SK-N-SH (cell line): ENCODE results near the gene KLK3. TPM values are rescaled to one million over a fixed set of nuclear protein-coding genes. Genes with fewer than 3 reads are reported as not detected.

Source experiments
- CTCF ChIA-PET: fragments of 300-600, 350-600 bp; formaldehyde crosslinking; extraction: SDS; loops from one replicate; lab custom pipeline; 2021; lab: Yijun Ruan, JAX
- POLR2A ChIA-PET: fragments of 350-600 bp; sonication (Branson Sonifier 250); formaldehyde crosslinking; extraction: SDS; loops from one replicate; lab custom pipeline; 2020; ENCODE audit warnings: antibody characterized with exemption, inconsistent platforms; lab: Yijun Ruan, JAX
- DNase-seq: peaks from one replicate; pipeline ENCODE4 v3.0.0; 2012
- H2AFZ ChIP-seq: fragments of 200-600 bp; sonication (generic); 2 replicates; pipeline ENCODE4 v1.8.1; 2016; ENCODE audit warnings: antibody characterized with exemption, mild to moderate bottlenecking, low read depth
- H3F3A ChIP-seq: fragments of 200-600 bp; sonication (generic); replicated peaks from 2 replicates; pipeline ENCODE3; 2016; ENCODE audit warnings: antibody characterized with exemption, mild to moderate bottlenecking; ENCODE audit not compliant: insufficient read depth
- H3K27ac ChIP-seq, 2 experiments: fragments of 200-500 bp in 1 of 2; fragments of 200-600 bp in 1 of 2; sonication (Bioruptor generic) in 1 of 2; sonication (generic), shearing (Covaris generic) in 1 of 2; 2 replicates each; pipeline versions ENCODE4 v1.5.1 to v1.6.1; 2014 to 2016; ENCODE audit warnings: low read depth in 2 of 2, inconsistent platforms in 1 of 2, low read length in 1 of 2, mild to moderate bottlenecking in 1 of 2, mixed read lengths in 1 of 2
- H3K27me3 ChIP-seq: fragments of 200-600 bp; sonication (generic), shearing (Covaris generic); 2 replicates; pipeline ENCODE4 v1.6.1; 2016; ENCODE audit warnings: mixed run types; ENCODE audit not compliant: insufficient read depth
- H3K36me3 ChIP-seq, 2 experiments: fragments of 200-500 bp in 1 of 2; fragments of 200-600 bp in 1 of 2; sonication (Bioruptor generic) in 1 of 2; sonication (generic) in 1 of 2; replicated peaks in 1 of 2; 2 replicates each; pipeline versions ENCODE3 to v1.5.1; 2014 to 2016; ENCODE audit warnings: low read length in 1 of 2, mild to moderate bottlenecking in 1 of 2; ENCODE audit not compliant: insufficient read depth in 2 of 2, control insufficient read depth in 1 of 2
- H3K4me1 ChIP-seq, 2 experiments: fragments of 200-500 bp in 1 of 2; fragments of 200-600 bp in 1 of 2; sonication (Bioruptor generic) in 1 of 2; sonication (generic), shearing (Covaris generic) in 1 of 2; 2 replicates each; pipeline versions ENCODE4 v1.5.1 to v1.6.1; 2014 to 2016; ENCODE audit warnings: low read depth in 1 of 2, low read length in 1 of 2, mixed run types in 1 of 2; ENCODE audit not compliant: insufficient read depth in 2 of 2, control insufficient read depth in 1 of 2
- H3K4me2 ChIP-seq: fragments of 200-600 bp; sonication (generic), shearing (Covaris generic); 2 replicates; pipeline ENCODE4 v1.6.1; 2017; ENCODE audit warnings: mixed run types
- H3K4me3 ChIP-seq, 2 experiments: fragments of 200-500 bp in 1 of 2; fragments of 200-600 bp in 1 of 2; sonication (Bioruptor generic) in 1 of 2; sonication (generic), shearing (Covaris generic) in 1 of 2; 2 replicates each; pipeline versions ENCODE4 v1.5.1 to v1.8.1; 2014 to 2016; ENCODE audit warnings: low read depth in 2 of 2, inconsistent platforms in 1 of 2, low read length in 1 of 2, mild to moderate bottlenecking in 1 of 2, mixed read lengths in 1 of 2, moderate library complexity in 1 of 2
- H3K79me2 ChIP-seq: fragments of 200-600 bp; sonication (generic); 2 replicates; pipeline ENCODE4 v1.8.1; 2017; ENCODE audit warnings: mild to moderate bottlenecking; ENCODE audit not compliant: insufficient read depth
- H3K9ac ChIP-seq: fragments of 200-600 bp; sonication (generic); 2 replicates; pipeline ENCODE4 v1.6.1; 2017; ENCODE audit warnings: mixed run types
- H3K9me2 ChIP-seq: fragments of 200-600 bp; sonication (generic); 2 replicates; pipeline ENCODE4 v1.6.1; 2017; ENCODE audit warnings: mixed run types
- H3K9me3 ChIP-seq: fragments of 200-600 bp; sonication (generic); 2 replicates; pipeline ENCODE4 v1.6.1; 2017; ENCODE audit warnings: mixed run types, mild to moderate bottlenecking, moderate library complexity
- H4K20me1 ChIP-seq: fragments of 200-600 bp; sonication (generic); 2 replicates; pipeline ENCODE4 v1.6.1; 2017; ENCODE audit warnings: mild to moderate bottlenecking, mixed run types; ENCODE audit not compliant: insufficient read depth
- CHD2 ChIP-seq: fragments of 150-350 bp; IDR thresholded peaks from 2 replicates; pipeline ENCODE4 v1.6.1; 2018; ENCODE audit warnings: low read length; ENCODE audit not compliant: partially characterized antibody
- EZH2phosphoT487 ChIP-seq: fragments of 200-600 bp; sonication (generic); IDR thresholded peaks from 2 replicates; pipeline ENCODE4 v1.6.1; 2017; ENCODE audit warnings: low read depth, mixed run types, mild to moderate bottlenecking, antibody characterized with exemption, moderate library complexity, borderline replicate concordance
- FOSL2 ChIP-seq: IDR thresholded peaks from 2 replicates; pipeline ENCODE4 v1.4.0; 2012; ENCODE audit warnings: low read depth, mild to moderate bottlenecking, moderate library complexity, borderline replicate concordance
- GATA2 ChIP-seq: sonication (generic); formaldehyde crosslinking; IDR thresholded peaks from 2 replicates; pipeline ENCODE4 v1.5.0; 2020; ENCODE audit warnings: mild to moderate bottlenecking, missing genetic modification reagents
- JUND ChIP-seq: IDR thresholded peaks from 2 replicates; pipeline ENCODE4 v1.4.0; 2012
- MXI1 ChIP-seq: IDR thresholded peaks from 2 replicates; pipeline ENCODE4 v1.6.1; 2012; ENCODE audit warnings: mild to moderate bottlenecking, low read depth, low read length, improper control_type of control experiment
- POLR2AphosphoS5 ChIP-seq: IDR thresholded peaks from 2 replicates; pipeline ENCODE4 v1.6.1; 2012; ENCODE audit warnings: low read depth, low read length
- SMC3 ChIP-seq: IDR thresholded peaks from 2 replicates; pipeline ENCODE4 v1.6.1; 2012; ENCODE audit warnings: low read depth, low read length, improper control_type of control experiment
- TEAD4 ChIP-seq: IDR thresholded peaks from 2 replicates; pipeline ENCODE4 v1.4.0; 2012; ENCODE audit warnings: mild to moderate bottlenecking, borderline replicate concordance; ENCODE audit not compliant: insufficient read depth
- WGBS: methylation state at CpG from one replicate; pipeline ENCODE4 v1.1.6; 2017; ENCODE audit warnings: low lambda C conversion rate; 5-methylcytosine and 5-hydroxymethylcytosine counted together
- polyA plus RNA-seq, 3 experiments: library from polyadenylated mRNA; depleted of rRNA; stranded (reverse); fragments of >200 nt; gene quantifications; 2 replicates each; pipeline ENCODE4 v1.2.3, GENCODE V29; 2012
- TF ChIP-seq, protein P1 (sequence below): IDR thresholded peaks from 2 replicates; pipeline ENCODE4 v1.6.1; 2012; ENCODE audit warnings: mild to moderate bottlenecking, low read depth, low read length, moderate library complexity
- TF ChIP-seq, protein P2 (sequence below): IDR thresholded peaks from 2 replicates; pipeline ENCODE4 v1.4.0; 2012; ENCODE audit warnings: low read depth
- TF ChIP-seq, protein P3 (sequence below): IDR thresholded peaks from 2 replicates; pipeline ENCODE4; 2012

The KLK3 gene
- polyA plus RNA-seq, 1 of the 3 experiments (the other 2 are of a cell fraction), result not detected

DNA sequence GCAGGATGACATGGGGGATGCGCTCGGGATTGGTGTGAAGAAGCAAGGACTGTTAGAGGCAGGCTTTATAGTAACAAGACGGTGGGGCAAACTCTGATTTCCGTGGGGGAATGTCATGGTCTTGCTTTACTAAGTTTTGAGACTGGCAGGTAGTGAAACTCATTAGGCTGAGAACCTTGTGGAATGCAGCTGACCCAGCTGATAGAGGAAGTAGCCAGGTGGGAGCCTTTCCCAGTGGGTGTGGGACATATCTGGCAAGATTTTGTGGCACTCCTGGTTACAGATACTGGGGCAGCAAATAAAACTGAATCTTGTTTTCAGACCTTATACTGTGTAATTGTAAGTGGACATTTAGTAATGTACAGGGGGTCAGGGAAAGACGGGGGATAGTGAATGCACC lies 25.5 kb downstream of the KLK3 start:
- Histone ChIP-seq H3K4me3 (no peak overlapping the region), H3K4me2 (no peak overlapping the region), H2AFZ (no peak overlapping the region), H3K27me3 (peaks cover 44% of the 10 kb centered on the region), H3F3A (no peaks in the 10 kb centered on the region), H3K4me1 (no peaks in the 10 kb centered on the region), H3K36me3 (no peaks in the 10 kb centered on the region), H3K9me2 (no peaks in the 10 kb centered on the region), H3K9ac (no peak overlapping the region), H3K27ac (no peak overlapping the region), H3K79me2 (no peaks in the 10 kb centered on the region), H4K20me1 (no peaks in the 10 kb centered on the region), H3K9me3 (no peaks in the 10 kb centered on the region)
- ChIA-PET CTCF (no interaction called here), POLR2A (no interaction called here)
- TF ChIP-seq, protein P1, sequence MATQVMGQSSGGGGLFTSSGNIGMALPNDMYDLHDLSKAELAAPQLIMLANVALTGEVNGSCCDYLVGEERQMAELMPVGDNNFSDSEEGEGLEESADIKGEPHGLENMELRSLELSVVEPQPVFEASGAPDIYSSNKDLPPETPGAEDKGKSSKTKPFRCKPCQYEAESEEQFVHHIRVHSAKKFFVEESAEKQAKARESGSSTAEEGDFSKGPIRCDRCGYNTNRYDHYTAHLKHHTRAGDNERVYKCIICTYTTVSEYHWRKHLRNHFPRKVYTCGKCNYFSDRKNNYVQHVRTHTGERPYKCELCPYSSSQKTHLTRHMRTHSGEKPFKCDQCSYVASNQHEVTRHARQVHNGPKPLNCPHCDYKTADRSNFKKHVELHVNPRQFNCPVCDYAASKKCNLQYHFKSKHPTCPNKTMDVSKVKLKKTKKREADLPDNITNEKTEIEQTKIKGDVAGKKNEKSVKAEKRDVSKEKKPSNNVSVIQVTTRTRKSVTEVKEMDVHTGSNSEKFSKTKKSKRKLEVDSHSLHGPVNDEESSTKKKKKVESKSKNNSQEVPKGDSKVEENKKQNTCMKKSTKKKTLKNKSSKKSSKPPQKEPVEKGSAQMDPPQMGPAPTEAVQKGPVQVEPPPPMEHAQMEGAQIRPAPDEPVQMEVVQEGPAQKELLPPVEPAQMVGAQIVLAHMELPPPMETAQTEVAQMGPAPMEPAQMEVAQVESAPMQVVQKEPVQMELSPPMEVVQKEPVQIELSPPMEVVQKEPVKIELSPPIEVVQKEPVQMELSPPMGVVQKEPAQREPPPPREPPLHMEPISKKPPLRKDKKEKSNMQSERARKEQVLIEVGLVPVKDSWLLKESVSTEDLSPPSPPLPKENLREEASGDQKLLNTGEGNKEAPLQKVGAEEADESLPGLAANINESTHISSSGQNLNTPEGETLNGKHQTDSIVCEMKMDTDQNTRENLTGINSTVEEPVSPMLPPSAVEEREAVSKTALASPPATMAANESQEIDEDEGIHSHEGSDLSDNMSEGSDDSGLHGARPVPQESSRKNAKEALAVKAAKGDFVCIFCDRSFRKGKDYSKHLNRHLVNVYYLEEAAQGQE, result no peak
- TF ChIP-seq, protein P2, sequence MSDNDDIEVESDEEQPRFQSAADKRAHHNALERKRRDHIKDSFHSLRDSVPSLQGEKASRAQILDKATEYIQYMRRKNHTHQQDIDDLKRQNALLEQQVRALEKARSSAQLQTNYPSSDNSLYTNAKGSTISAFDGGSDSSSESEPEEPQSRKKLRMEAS, result no peak
- no peak for TF ChIP-seq GATA2 (CRISPR knock-in tag)
- TF ChIP-seq EZH2phosphoT487, result no peak
- TF ChIP-seq, protein P3, sequence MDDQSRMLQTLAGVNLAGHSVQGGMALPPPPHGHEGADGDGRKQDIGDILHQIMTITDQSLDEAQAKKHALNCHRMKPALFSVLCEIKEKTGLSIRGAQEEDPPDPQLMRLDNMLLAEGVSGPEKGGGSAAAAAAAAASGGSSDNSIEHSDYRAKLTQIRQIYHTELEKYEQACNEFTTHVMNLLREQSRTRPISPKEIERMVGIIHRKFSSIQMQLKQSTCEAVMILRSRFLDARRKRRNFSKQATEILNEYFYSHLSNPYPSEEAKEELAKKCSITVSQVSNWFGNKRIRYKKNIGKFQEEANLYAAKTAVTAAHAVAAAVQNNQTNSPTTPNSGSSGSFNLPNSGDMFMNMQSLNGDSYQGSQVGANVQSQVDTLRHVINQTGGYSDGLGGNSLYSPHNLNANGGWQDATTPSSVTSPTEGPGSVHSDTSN, result no peak
- TF ChIP-seq MXI1, result no peak
- no peak for TF ChIP-seq TEAD4
- no peak for TF ChIP-seq JUND
- no peak for TF ChIP-seq FOSL2
- TF ChIP-seq CHD2, result no peak
- no peak for DNase-seq
- 9% methylated on average over 5 of the region's 5 CpGs for WGBS

DNA sequence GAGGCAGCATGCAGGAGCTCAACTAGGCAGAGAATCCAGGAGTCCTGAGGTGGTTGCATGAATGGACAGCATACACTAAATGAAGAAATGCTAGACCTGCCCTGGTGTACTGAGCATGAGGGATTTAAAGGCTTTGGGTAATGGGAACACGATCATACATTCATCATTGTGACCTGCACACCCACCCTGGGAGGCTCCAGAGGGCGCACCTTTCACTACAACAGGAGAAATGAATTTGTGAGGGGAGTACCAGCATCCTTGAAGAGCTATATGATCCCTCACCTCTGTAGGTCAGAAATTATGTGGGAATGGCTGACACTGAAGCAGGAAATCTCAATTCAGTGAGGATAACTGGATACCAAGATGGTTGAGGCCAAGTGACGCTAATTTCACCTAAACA lies 27.5 kb downstream of the KLK3 start:
- TF ChIP-seq, protein P2, result no peak
- TF ChIP-seq POLR2AphosphoS5, result no peak
- no peak for TF ChIP-seq SMC3
- no peak for TF ChIP-seq FOSL2
- TF ChIP-seq, all 33 proteins: peak for 0
- no peaks in the 10 kb centered on the region for H3K9me3 ChIP-seq
- no peaks in the 10 kb centered on the region for H4K20me1 ChIP-seq
- H2AFZ ChIP-seq, result no peak overlapping the region
- DNase-seq, result no peak
- H3K4me2 ChIP-seq, result no peak overlapping the region
- no peak overlapping the region for H3K4me3 ChIP-seq
- H3K9me2 ChIP-seq, result no peaks in the 10 kb centered on the region
- H3K9ac ChIP-seq, result no peak overlapping the region
- H3K36me3 ChIP-seq, result no peaks in the 10 kb centered on the region
- no peak overlapping the region for H3K27ac ChIP-seq
- H3K79me2 ChIP-seq, result no peaks in the 10 kb centered on the region
- no peaks in the 10 kb centered on the region for H3K4me1 ChIP-seq
- WGBS, result 5% methylated on average over 3 of the region's 3 CpGs
- peaks cover 29% of the 10 kb centered on the region; the same call in 1 of the 2 replicates for H3K27me3 ChIP-seq
- no peaks in the 10 kb centered on the region for H3F3A ChIP-seq
- ChIA-PET POLR2A (interaction anchor here (0.6 kb wide), 1 partner anchor 14 kb away, joined by 3 read pairs; no protein-coding TSS in a partner anchor), CTCF (interaction anchor here (0.6 kb wide), 1 partner anchor 45 kb away, joined by 3 read pairs; no protein-coding TSS in a partner anchor)
